GM23338 (cell line): ENCODE measurements around the gene ABHD16A. TPM values are rescaled to one million over a fixed set of nuclear protein-coding genes. Genes with fewer than 3 reads are reported as not detected.

Experiments used
- CREB1 ChIP-seq: fragments of 250-450 bp; sonication (Bioruptor Pico); IDR thresholded peaks from 2 replicates; pipeline ENCODE4 v1.5.0; 2020; ENCODE audit warnings: low read depth, mild to moderate bottlenecking, moderate library complexity
- ETS1 ChIP-seq: IDR thresholded peaks from 2 replicates; pipeline ENCODE4 v1.6.1; 2016; ENCODE audit warnings: antibody characterized with exemption
- JUNB ChIP-seq: IDR thresholded peaks from one replicate; pipeline ENCODE4 v1.6.1; 2016; ENCODE audit warnings: antibody characterized with exemption; ENCODE audit not compliant: unreplicated experiment
- REST ChIP-seq: IDR thresholded peaks from one replicate; pipeline ENCODE4 v1.6.1; 2018; ENCODE audit warnings: antibody characterized with exemption; ENCODE audit not compliant: unreplicated experiment
- ZNF114 ChIP-seq: fragments of 250-450 bp; sonication (Bioruptor Pico); IDR thresholded peaks from 2 replicates; pipeline ENCODE4 v1.5.0; 2020; ENCODE audit warnings: mild to moderate bottlenecking, moderate library complexity
- ZNF331 ChIP-seq: fragments of 250-450 bp; sonication (Bioruptor Pico); IDR thresholded peaks from 2 replicates; pipeline ENCODE4 v1.5.0; 2020; ENCODE audit warnings: low read depth, mild to moderate bottlenecking, moderate library complexity
- ZNF462 ChIP-seq: fragments of 250-450 bp; sonication (Bioruptor Pico); IDR thresholded peaks from 2 replicates; pipeline ENCODE4 v1.5.0; 2020; ENCODE audit warnings: mild to moderate bottlenecking, moderate library complexity
- polyA plus RNA-seq: library from polyadenylated mRNA; unstranded; fragments of >200 nt; fragmentation: Nextera tagmentation; extraction: Ambion mirVana; gene quantifications from 2 replicates; pipeline ENCODE4 v1.2.1, GENCODE V29; 2016
- total RNA-seq: library from RNA; depleted of rRNA; stranded (reverse); fragments of >200 nt; shearing (Covaris generic); gene quantifications from 2 replicates; pipeline ENCODE4 v1.2.3, GENCODE V29; 2014

ABHD16A gene
- total and polyA plus RNA-seq, 2 experiments from 2014 or later = 26.9 to 37.0 TPM

- TF ChIP-seq ZNF462 (CRISPR knock-in tag) = no peak
- no peak for TF ChIP-seq ZNF331 (CRISPR knock-in tag)
- no peak for TF ChIP-seq JUNB
- TF ChIP-seq CREB1 (CRISPR knock-in tag) = no peak
- TF ChIP-seq ZNF114 = no peak
- TF ChIP-seq ETS1 = no peak
- no peak for TF ChIP-seq REST
Measured at GRCh38 chr6:31715022-31715958, 12.2 kb upstream of the ABHD16A start, which contains the start of gene LY6G6D (continued).
